GM20431 (cell line): ENCODE results near the gene ITGAX.
"Not testable (repeated sequence)": the region's sequence is repeated elsewhere in the genome, so short reads cannot be mapped to it uniquely, and the experiment has no call there.

ENCODE experiments used
- in situ Hi-C: fragments of 300-500 bp; cut with MseI, MboI; formaldehyde crosslinking; loops from one replicate; pipeline ENCODE4 v1.15.0; 2020; ENCODE audit warnings: low sequenced_read_pairs; ENCODE audit not compliant: unreplicated experiment

Gene ITGAX

GRCh38 chr16:31354394-31355291, at the start of gene ITGAX:
ITGAX (plus strand) TSS chr16:31355176; CDS start chr16:31355255, 79 bp downstream.
- in situ Hi-C loops: no loop called here

GRCh38 chr16:31305219-31305618, 49.8 kb upstream of the ITGAX start:
- in situ Hi-C loops: no loop called here

- in situ Hi-C loops: not testable (repeated sequence)
These were observed 46.6 kb upstream of the ITGAX start for GRCh38 chr16:31308381-31308780.

GRCh38 chr16:31322500-31322899, 32.5 kb upstream of the ITGAX start:
- in situ Hi-C loops: no loop called here

- in situ Hi-C loops: no loop called here
These were observed 30.9 kb upstream of the ITGAX start for GRCh38 chr16:31323959-31324629.

GRCh38 chr16:31325171-31325570, 29.8 kb upstream of the ITGAX start:
- in situ Hi-C loops: no loop called here

GRCh38 chr16:31327646-31328225, 27.2 kb upstream of the ITGAX start:
- in situ Hi-C loops: no loop called here

- in situ Hi-C loops: no loop called here
These were observed 26.5 kb upstream of the ITGAX start for GRCh38 chr16:31328322-31329052.

- in situ Hi-C loops: no loop called here
These were observed 25.1 kb upstream of the ITGAX start for GRCh38 chr16:31329671-31330552.

GRCh38 chr16:31330553-31330890, 24.5 kb upstream of the ITGAX start:
- in situ Hi-C loops: no loop called here

- in situ Hi-C loops: no loop called here
These were observed 23.7 kb upstream of the ITGAX start for GRCh38 chr16:31331141-31331764.

GRCh38 chr16:31331807-31332301, 23.1 kb upstream of the ITGAX start:
- in situ Hi-C loops: no loop called here

- in situ Hi-C loops: no loop called here
These were observed 22.4 kb upstream of the ITGAX start for GRCh38 chr16:31332544-31332943.

GRCh38 chr16:31333686-31334649, 21.0 kb upstream of the ITGAX start:
- in situ Hi-C loops: no loop called here

- in situ Hi-C loops: no loop called here
These were observed 20.0 kb upstream of the ITGAX start for GRCh38 chr16:31334934-31335333.

GRCh38 chr16:31335431-31335830, 19.5 kb upstream of the ITGAX start:
- in situ Hi-C loops: no loop called here

- in situ Hi-C loops: not testable (repeated sequence)
These were observed 16.8 kb upstream of the ITGAX start for GRCh38 chr16:31338166-31338685.

GRCh38 chr16:31344712-31345111, 10.3 kb upstream of the ITGAX start:
- in situ Hi-C loops: no loop called here
